OCI-LY7 (cell line): Measurements from ENCODE around the gene SPG11. TPM values are rescaled to one million over a fixed set of nuclear protein-coding genes. Genes with fewer than 3 reads are reported as not detected.
A peak's percentile ranks its signal among the peaks of the same experiment; 100 is the strongest.

Source experiments
- BruUV-seq: library from RNA; stranded (reverse); fragments of 400-500 nt; replicated peaks from 2 replicates; lab custom pipeline; 2021; lab: Mats Ljungman, UMichigan
- CTCF ChIA-PET: fragments of 300-600 bp; sonication (Branson Sonifier 250); formaldehyde crosslinking; loops from one replicate; lab custom pipeline; 2022; ENCODE audit warnings: antibody characterized with exemption; ENCODE audit not compliant: unreplicated experiment; lab: Charles Lee
- POLR2A ChIA-PET: fragments of 300-600 bp; sonication (Branson Sonifier 250); formaldehyde crosslinking; loops from one replicate; lab custom pipeline; 2022; ENCODE audit warnings: antibody characterized with exemption; lab: Charles Lee
- DNase-seq: peaks from one replicate; pipeline ENCODE4 v3.0.0-alpha.2; 2015; ENCODE audit warnings: low spot score
- H2AFZ ChIP-seq: fragments of 200-600 bp; sonication (generic), shearing (Covaris generic); 2 replicates; pipeline ENCODE4 v1.6.1; 2014; ENCODE audit warnings: mild to moderate bottlenecking, antibody characterized with exemption, low read length, moderate library complexity
- H3K27ac ChIP-seq: fragments of 200-600 bp; sonication (generic); 2 replicates; pipeline ENCODE4 v1.5.1; 2014; ENCODE audit warnings: mixed run types, low read depth, mild to moderate bottlenecking, moderate library complexity, low read length, inconsistent platforms; ENCODE audit not compliant: poor library complexity, severe bottlenecking
- H3K36me3 ChIP-seq: fragments of 200-600 bp; sonication (generic); 2 replicates; pipeline ENCODE4 v1.6.1; 2014; ENCODE audit warnings: mild to moderate bottlenecking, antibody characterized with exemption, low read length, moderate library complexity, mixed read lengths; ENCODE audit not compliant: insufficient read depth
- H3K4me1 ChIP-seq: fragments of 200-600 bp; sonication (generic); 2 replicates; pipeline ENCODE4 v1.5.1; 2014; ENCODE audit warnings: mild to moderate bottlenecking, low read length; ENCODE audit not compliant: insufficient read depth, poor library complexity, severe bottlenecking
- H3K4me2 ChIP-seq: fragments of 200-600 bp; sonication (generic); 2 replicates; pipeline ENCODE4 v1.6.1; 2014; ENCODE audit warnings: mild to moderate bottlenecking, low read length
- H3K4me3 ChIP-seq: fragments of 200-600 bp; sonication (generic); 2 replicates; pipeline ENCODE4 v1.5.1; 2014; ENCODE audit warnings: mild to moderate bottlenecking, low read depth, low read length; ENCODE audit not compliant: poor library complexity, severe bottlenecking
- H3K79me2 ChIP-seq: fragments of 200-600 bp; sonication (generic); 2 replicates; pipeline ENCODE4 v1.6.1; 2016; ENCODE audit warnings: low read depth, mild to moderate bottlenecking, low read length, moderate library complexity, mixed read lengths; ENCODE audit not compliant: insufficient read depth
- H3K9me2 ChIP-seq: fragments of 200-600 bp; sonication (generic); 2 replicates; pipeline ENCODE4 v1.6.1; 2016; ENCODE audit warnings: mild to moderate bottlenecking, low read length, mixed read lengths; ENCODE audit not compliant: insufficient read depth
- H3K9me3 ChIP-seq: fragments of 200-600 bp; sonication (generic); 2 replicates; pipeline ENCODE4 v1.6.1; 2014; ENCODE audit warnings: mild to moderate bottlenecking, mixed run types, low read length, mixed read lengths
- H4K20me1 ChIP-seq: fragments of 200-600 bp; sonication (generic); 2 replicates; pipeline ENCODE4 v1.6.1; 2014; ENCODE audit warnings: mild to moderate bottlenecking, antibody characterized with exemption, low read length, moderate library complexity, mixed read lengths; ENCODE audit not compliant: insufficient read depth
- CTCF ChIP-seq: fragments of 200-600 bp; sonication (generic); conservative IDR thresholded peaks from 2 replicates; pipeline ENCODE4 v1.5.1; 2014; ENCODE audit warnings: mild to moderate bottlenecking, antibody characterized with exemption, low read length, moderate library complexity, mixed read lengths
- EZH2phosphoT487 ChIP-seq: fragments of 200-600 bp; sonication (generic); IDR thresholded peaks from 2 replicates; pipeline ENCODE4 v1.6.1; 2018; ENCODE audit warnings: low read depth, borderline replicate concordance, mild to moderate bottlenecking, mixed run types, antibody characterized with exemption, low read length, moderate library complexity, mixed read lengths
- intact Hi-C: fragments of 100-400 bp; cut with micrococcal nuclease; formaldehyde crosslinking; loops from one replicate; pipeline ENCODE4 v1.10.0; 2022; ENCODE audit not compliant: unreplicated experiment
- total RNA-seq, 2 experiments: library from RNA; depleted of rRNA in 1 of 2; stranded (reverse); fragments of >200 nt in 1 of 2; shearing (Covaris generic) in 1 of 2; gene quantifications; 2 replicates each; pipeline ENCODE4 v1.2.3, GENCODE V29; 2014 to 2022

SPG11 gene
- total RNA-seq, 2 experiments from 2014 or later: 69.1 to 92.8 TPM

DNA sequence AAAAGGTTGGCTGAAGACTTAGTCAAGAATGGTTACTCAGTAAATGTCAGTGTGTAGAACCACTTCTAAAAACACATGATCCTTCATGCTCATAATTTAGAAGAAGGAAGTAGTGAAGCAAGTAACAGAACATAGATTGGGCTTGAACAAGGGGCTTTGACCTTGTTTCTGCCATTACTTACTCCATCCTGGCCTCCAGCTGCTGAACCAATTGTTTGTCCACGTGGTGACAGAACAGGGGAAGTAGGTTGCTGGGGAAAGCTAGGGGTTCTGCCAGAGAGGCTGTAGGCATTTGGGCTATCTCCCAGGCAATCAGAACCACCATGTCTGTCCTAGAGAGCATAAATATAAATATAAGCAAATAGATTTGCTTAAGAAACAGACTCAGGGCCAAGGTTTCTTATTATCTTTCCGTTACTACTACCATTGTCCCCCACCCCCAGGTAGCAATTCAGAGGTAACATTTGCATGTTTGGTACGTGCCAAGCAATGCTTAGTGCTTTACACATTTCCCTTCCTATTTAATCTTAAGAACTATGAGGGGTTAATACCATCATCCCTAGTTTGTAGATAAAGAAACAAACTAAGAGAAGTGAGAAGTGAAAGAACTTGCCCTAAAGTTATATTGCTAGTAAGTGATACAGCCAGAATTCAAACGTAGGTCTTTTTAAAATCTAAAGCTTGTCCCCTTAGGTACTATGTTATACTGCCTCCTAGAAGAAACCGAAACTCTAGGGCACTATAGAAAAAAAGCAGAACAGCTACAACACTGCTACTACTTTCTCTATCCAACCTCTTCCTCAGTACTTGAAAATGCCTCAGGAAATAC lies 3.0 kb upstream of the SPG11 start:
- H3K4me2 ChIP-seq: peak overlapping the region; percentile 59
- POLR2A ChIA-PET: interaction anchor here (1.0 to 6.2 kb wide), 5 partner anchors 11 to 71 kb away, joined by 3 to 68 read pairs (median 6); partner anchors contain the start of genes B2M, PATL2 and TRIM69

GRCh38 chr15:44662478-44663409 lies 718 bp downstream of the SPG11 start:
- ChIA-PET POLR2A (interaction anchor here (0.6 to 6.2 kb wide), 14 partner anchors 11 to 189 kb away, joined by 3 to 68 read pairs (median 4); partner anchors contain the start of genes B2M, PATL2 and TRIM69), CTCF (interaction anchor here (1.0 to 2.0 kb wide), 4 partner anchors 20 to 73 kb away, joined by 3 to 15 read pairs (median 3); partner anchors contain the start of gene TRIM69)
- Histone ChIP-seq H3K9me3 (no peaks in the 10 kb centered on the region), H3K36me3 (peaks cover 24% of the 10 kb centered on the region), H3K9me2 (no peaks in the 10 kb centered on the region), H2AFZ (peak overlapping the region; percentile 51), H4K20me1 (no peaks in the 10 kb centered on the region), H3K4me2 (peak overlapping the region; percentile 83), H3K4me1 (peaks cover 50% of the 10 kb centered on the region), H3K79me2 (peaks cover 26% of the 10 kb centered on the region), H3K4me3 (peak overlapping the region; percentile 79), H3K27ac (peak overlapping the region; percentile 89)
- TF ChIP-seq EZH2phosphoT487 (no peak), CTCF (no peak)
- BruUV-seq: no TSS peak
- DNase-seq: peak; percentile 92
- intact Hi-C loops: loop anchor here (1.0 to 5.0 kb wide), 4 partner anchors 48 to 76 kb away; no protein-coding TSS in a partner anchor

More for the DNA sequence above, 3.0 kb upstream of the SPG11 start:
- CTCF ChIA-PET: interaction anchor here (1.0 to 1.1 kb wide), 2 partner anchors 45 to 60 kb away, joined by 3 to 4 read pairs; partner anchors contain the start of genes B2M and PATL2
- Histone ChIP-seq H3K9me2 (no peaks in the 10 kb centered on the region), H3K79me2 (peaks cover 14% of the 10 kb centered on the region), H3K4me3 (peak overlapping the region; percentile 37), H2AFZ (peak overlapping the region; percentile 94), H3K9me3 (no peaks in the 10 kb centered on the region), H3K36me3 (no peaks in the 10 kb centered on the region), H3K4me1 (peaks cover 74% of the 10 kb centered on the region), H4K20me1 (no peaks in the 10 kb centered on the region), H3K27ac (peak overlapping the region; percentile 63)
- no TSS peak for BruUV-seq
- peak; percentile 61 for DNase-seq
- intact Hi-C loops: no loop called here
- TF ChIP-seq EZH2phosphoT487 (no peak), CTCF (peak; percentile 35; the same call in 1 of the 2 replicates)
